Measurements from ENCODE around the gene KRT17. TPM values are rescaled to one million over a fixed set of nuclear protein-coding genes. Genes with fewer than 3 reads are reported as not detected.

KRT17 gene
- total and polyA plus RNA-seq, 12 donors = 0.39 to 1.3 (median 0.55) TPM; not detected in 7

DNA sequence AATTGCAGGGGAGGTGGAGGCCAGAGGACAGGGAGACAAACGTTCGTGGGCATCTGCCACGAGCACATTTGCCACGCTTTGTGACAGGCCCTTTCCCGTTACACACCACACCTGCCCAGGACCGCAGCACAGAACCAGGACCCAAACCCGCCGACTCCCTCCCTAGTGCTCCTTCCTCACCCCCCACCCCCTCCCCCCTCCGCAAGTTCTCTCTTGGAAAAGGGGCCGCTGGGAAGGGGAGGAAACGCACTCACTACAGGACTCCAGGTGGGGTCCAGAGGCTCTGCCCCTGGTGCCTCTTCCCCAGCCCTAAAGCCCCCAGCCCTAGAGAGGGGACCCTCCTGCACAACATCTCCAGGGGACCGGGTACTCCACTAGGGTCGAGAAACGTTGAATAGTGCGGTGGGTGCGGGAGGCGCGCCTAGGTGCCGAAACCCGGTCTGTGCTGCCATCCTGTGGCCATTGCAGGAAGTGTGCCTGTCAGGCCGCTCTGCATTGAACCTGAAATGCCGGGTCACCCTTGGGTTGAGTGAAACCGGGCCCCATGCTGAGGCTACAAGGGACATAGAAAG, 42.4 kb upstream of the KRT17 start:
- Histone ChIP-seq H3K4me1 (replicated peaks in 1 of 2) (peaks cover 13 to 18% of the 10 kb centered on the region in 2 donors), H3K9me3 (replicated peaks in 1 of 3) (no peaks in the 10 kb centered on the region), H3K27me3 (no peaks in the 10 kb centered on the region), H3K27ac (peak overlapping the region in 4 of 5 donors; percentile 49 to 89 (median 77)), H3K4me3 (peak overlapping the region in 2 of 4 donors; percentile 37 to 52), H3K36me3 (replicated peaks in 1 of 2) (no peaks in the 10 kb centered on the region)
- intact Hi-C loops (cut with DNase I) = loop anchor here in 1 of 2 donors (5.0 kb wide), 1 partner anchor 864 kb away; no protein-coding TSS in a partner anchor
- 0 to 3% (median 1%) methylated on average over 7 to 23 of the region's 23 CpGs for WGBS, 4 donors
- DNase-seq = peak; percentile 76 to 94 (median 85)
- TF ChIP-seq POLR2A (IDR thresholded peaks at IDR 0.05) = no peak
- TF ChIP-seq, protein P1, sequence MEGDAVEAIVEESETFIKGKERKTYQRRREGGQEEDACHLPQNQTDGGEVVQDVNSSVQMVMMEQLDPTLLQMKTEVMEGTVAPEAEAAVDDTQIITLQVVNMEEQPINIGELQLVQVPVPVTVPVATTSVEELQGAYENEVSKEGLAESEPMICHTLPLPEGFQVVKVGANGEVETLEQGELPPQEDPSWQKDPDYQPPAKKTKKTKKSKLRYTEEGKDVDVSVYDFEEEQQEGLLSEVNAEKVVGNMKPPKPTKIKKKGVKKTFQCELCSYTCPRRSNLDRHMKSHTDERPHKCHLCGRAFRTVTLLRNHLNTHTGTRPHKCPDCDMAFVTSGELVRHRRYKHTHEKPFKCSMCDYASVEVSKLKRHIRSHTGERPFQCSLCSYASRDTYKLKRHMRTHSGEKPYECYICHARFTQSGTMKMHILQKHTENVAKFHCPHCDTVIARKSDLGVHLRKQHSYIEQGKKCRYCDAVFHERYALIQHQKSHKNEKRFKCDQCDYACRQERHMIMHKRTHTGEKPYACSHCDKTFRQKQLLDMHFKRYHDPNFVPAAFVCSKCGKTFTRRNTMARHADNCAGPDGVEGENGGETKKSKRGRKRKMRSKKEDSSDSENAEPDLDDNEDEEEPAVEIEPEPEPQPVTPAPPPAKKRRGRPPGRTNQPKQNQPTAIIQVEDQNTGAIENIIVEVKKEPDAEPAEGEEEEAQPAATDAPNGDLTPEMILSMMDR (IDR thresholded peaks at IDR 0.05) = peak; percentile 85 to 96 (median 91)

DNA sequence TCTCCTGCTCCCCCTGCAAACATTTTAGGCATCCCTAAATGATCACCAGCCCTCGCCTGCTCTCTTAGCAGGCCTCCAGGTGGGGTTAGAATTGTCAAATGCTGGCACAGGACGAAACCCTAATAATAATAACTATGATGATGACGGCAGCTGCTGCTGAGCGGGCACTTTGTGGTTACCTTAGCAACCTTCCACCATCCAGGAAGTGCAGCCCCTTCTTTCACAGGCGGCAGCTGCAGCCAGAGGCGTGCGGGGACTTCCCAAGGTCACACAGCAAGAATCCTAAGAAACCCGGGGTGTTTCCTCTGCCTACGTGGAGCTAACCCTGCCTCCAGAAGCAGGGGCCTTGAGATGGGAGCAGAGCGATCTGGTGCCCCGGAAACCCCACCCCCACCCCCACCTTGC, 41.9 kb upstream of the KRT17 start:
- TF ChIP-seq, protein P1 (IDR thresholded peaks at IDR 0.05) = peak in 1 of 6 experiments; percentile 36
- TF ChIP-seq POLR2A (IDR thresholded peaks at IDR 0.05) = no peak
- H3K4me1 ChIP-seq (replicated peaks in 1 of 2) = peaks cover 13 to 18% of the 10 kb centered on the region in 2 donors
- no peaks in the 10 kb centered on the region for H3K36me3 ChIP-seq (replicated peaks in 1 of 2)
- H3K27me3 ChIP-seq = no peaks in the 10 kb centered on the region
- 2 to 6% (median 3%) methylated on average over 4 to 11 of the region's 11 CpGs for WGBS, 4 donors
- intact Hi-C loops (cut with DNase I) = loop anchor here in 1 of 2 donors (5.0 kb wide), 1 partner anchor 864 kb away; no protein-coding TSS in a partner anchor
- peak overlapping the region in 2 of 4 donors; percentile 37 to 52 for H3K4me3 ChIP-seq
- H3K9me3 ChIP-seq (replicated peaks in 1 of 3) = no peaks in the 10 kb centered on the region
- peak overlapping the region; percentile 31 to 89 (median 68) for H3K27ac ChIP-seq
- DNase-seq = peak; percentile 46 to 78 (median 52)

- Histone ChIP-seq H3K36me3 (replicated peaks in 1 of 2) (no peaks in the 10 kb centered on the region), H3K4me1 (replicated peaks in 1 of 2) (peaks cover 13 to 18% of the 10 kb centered on the region in 2 donors), H3K9me3 (replicated peaks in 1 of 3) (no peaks in the 10 kb centered on the region), H3K27ac (peak overlapping the region; percentile 31 to 89 (median 68)), H3K4me3 (peak overlapping the region in 2 of 4 donors; percentile 37 to 52), H3K27me3 (no peaks in the 10 kb centered on the region)
- peak; percentile 86 to 91 (median 88) for DNase-seq
- intact Hi-C loops (cut with DNase I) = loop anchor here in 1 of 2 donors (5.0 kb wide), 1 partner anchor 863 kb away; no protein-coding TSS in a partner anchor
- TF ChIP-seq, protein P1 (IDR thresholded peaks at IDR 0.05) = peak; percentile 75 to 94 (median 88)
- peak; percentile 29 to 69 for TF ChIP-seq POLR2A (IDR thresholded peaks at IDR 0.05)
- WGBS, 4 donors = 2 to 11% (median 3%) methylated on average over 5 to 39 of the region's 39 CpGs
Measured at GRCh38 chr17:41665566-41666236, 41.3 kb upstream of the KRT17 start.

All from adrenal gland (tissue), 12 donors.